ENCODE measurements around the gene PRSS22. TPM values are rescaled to one million over a fixed set of nuclear protein-coding genes. Genes with fewer than 3 reads are reported as not detected.

Gene PRSS22
- total and polyA plus RNA-seq, 2 experiments from 2014 or later: 1.3 to 2.0 TPM

- no peaks in the 10 kb centered on the region for H3K27me3 ChIP-seq (ENCODE audit: insufficient read depth)
- Mint-ChIP-seq H3K27ac (no peak overlapping the region), H3K36me3 (ENCODE audit: low read depth) (no peaks in the 10 kb centered on the region), H3K4me1 (no peaks in the 10 kb centered on the region), H3K9me3 (no peaks in the 10 kb centered on the region), H3K27me3 (ENCODE audit: insufficient read depth, low read depth, poor library complexity) (peaks cover 6% of the 10 kb centered on the region), H3K4me3 (no peak overlapping the region)
- H3K9me2 ChIP-seq (ENCODE audit: insufficient read depth): no peaks in the 10 kb centered on the region
- H3K4me3 ChIP-seq: no peak overlapping the region
- H2AFZ ChIP-seq: no peak overlapping the region
- no peaks in the 10 kb centered on the region for H3K36me3 ChIP-seq (ENCODE audit: insufficient read depth)
- H3K4me2 ChIP-seq: no peak overlapping the region
- H4K20me1 ChIP-seq (replicated peaks; ENCODE audit: insufficient read depth): no peaks in the 10 kb centered on the region
- no peak for TF ChIP-seq ETS1 (IDR thresholded peaks at IDR 0.05)
- TF ChIP-seq POLR2AphosphoS5 (IDR thresholded peaks at IDR 0.05; ENCODE audit: low read depth): no peak
- no peak for TF ChIP-seq EZH2 (IDR thresholded peaks at IDR 0.05; ENCODE audit: low read depth, unreplicated experiment)
- TF ChIP-seq ZNF462 (CRISPR knock-in tag; IDR thresholded peaks at IDR 0.05): no peak
- no peak for TF ChIP-seq STAT1 (IDR thresholded peaks at IDR 0.05; ENCODE audit: unreplicated experiment)
- no peak for TF ChIP-seq REST (IDR thresholded peaks at IDR 0.05; ENCODE audit: unreplicated experiment)
- TF ChIP-seq EZH2phosphoT487 (IDR thresholded peaks at IDR 0.05; ENCODE audit: unreplicated experiment): no peak
- no peak for TF ChIP-seq ZNF331 (CRISPR knock-in tag; IDR thresholded peaks at IDR 0.05; ENCODE audit: low read depth)
- no peak for TF ChIP-seq JUNB (IDR thresholded peaks at IDR 0.05; ENCODE audit: unreplicated experiment)
- no peak for TF ChIP-seq CREB1 (CRISPR knock-in tag; IDR thresholded peaks at IDR 0.05; ENCODE audit: low read depth)
- no peak for TF ChIP-seq NANOG (IDR thresholded peaks at IDR 0.05; ENCODE audit: borderline replicate concordance)
- TF ChIP-seq CTCF (conservative IDR thresholded peaks at IDR 0.05; ENCODE audit: low read depth in 2 of 2): no peak
- no peak for TF ChIP-seq ZNF114 (CRISPR knock-in tag; IDR thresholded peaks at IDR 0.05)
- DNase-seq (ENCODE audit: low spot score) (no peak), ATAC-seq (no peak)
- no peak overlapping the region for H3K27ac ChIP-seq (ENCODE audit: low read depth)
- H3K79me2 ChIP-seq (replicated peaks; ENCODE audit: insufficient read depth): no peaks in the 10 kb centered on the region
- H3F3A ChIP-seq (replicated peaks; ENCODE audit: low read depth): no peaks in the 10 kb centered on the region
- no peaks in the 10 kb centered on the region for H3K4me1 ChIP-seq (ENCODE audit: insufficient read depth)
Measured at GRCh38 chr16:2822496-2822895, 35.5 kb downstream of the PRSS22 start.

Measured in GM23338 (cell line).